OCI-LY3 (cell line): ENCODE results near the gene CX3CL1.

Source experiments
- H2AFZ ChIP-seq: fragments of 200-600, 300-600 bp; shearing (Covaris generic); 2 replicates; pipeline ENCODE4 v1.6.0; 2014; ENCODE audit warnings: antibody characterized with exemption, low read depth, low read length
- H3K27ac ChIP-seq: fragments of 200-600, 300-600 bp; sonication (generic); 2 replicates; pipeline ENCODE4 v1.5.1; 2014; ENCODE audit warnings: mild to moderate bottlenecking, low read length, moderate library complexity, mixed read lengths
- H3K27me3 ChIP-seq: fragments of 200-600, 300-600 bp; sonication (generic); 2 replicates; pipeline ENCODE4 v1.6.1; 2014; ENCODE audit warnings: low read depth, low read length, mixed read lengths
- H3K36me3 ChIP-seq: fragments of 200-600, 300-600 bp; sonication (generic); replicated peaks from 2 replicates; pipeline ENCODE3; 2014; ENCODE audit warnings: low read depth, low read length, mixed read lengths
- H3K4me1 ChIP-seq: fragments of 300-600, 200-600 bp; sonication (generic); 2 replicates; pipeline ENCODE4 v1.6.1; 2014; ENCODE audit warnings: low read length, mixed read lengths
- H3K4me2 ChIP-seq: fragments of 200-600, 300-600 bp; sonication (generic); 2 replicates; pipeline ENCODE4 v1.6.1; 2014; ENCODE audit warnings: low read length, mixed read lengths
- H3K4me3 ChIP-seq: fragments of 300-600, 200-600 bp; sonication (generic); 2 replicates; pipeline ENCODE4 v1.5.1; 2014; ENCODE audit warnings: antibody characterized with exemption, mild to moderate bottlenecking, low read length, moderate library complexity
- H3K79me2 ChIP-seq: fragments of 300-600, 200-600 bp; shearing (Covaris generic); 2 replicates; pipeline ENCODE4 v1.6.1; 2014; ENCODE audit warnings: mild to moderate bottlenecking, low read length, mixed read lengths
- H3K9ac ChIP-seq: fragments of 300-600, 200-600 bp; shearing (Covaris generic); 2 replicates; pipeline ENCODE4 v1.6.0; 2014; ENCODE audit warnings: mild to moderate bottlenecking, low read length, moderate library complexity
- H3K9me3 ChIP-seq: fragments of 200-600, 300-600 bp; shearing (Covaris generic); 2 replicates; pipeline ENCODE4 v1.6.1; 2014; ENCODE audit warnings: low read length, mixed read lengths; ENCODE audit not compliant: insufficient read depth
- H4K20me1 ChIP-seq: fragments of 200-600, 300-600 bp; sonication (generic); 2 replicates; pipeline ENCODE4 v1.6.1; 2016; ENCODE audit warnings: low read length, mixed read lengths; ENCODE audit not compliant: insufficient read depth
- CTCF ChIP-seq: fragments of 200-600, 300-600 bp; sonication (generic); IDR thresholded peaks from 2 replicates; pipeline ENCODE4 v1.5.1; 2014; ENCODE audit warnings: antibody characterized with exemption, low read length, low read depth
- EZH2phosphoT487 ChIP-seq: fragments of 200-600 bp; shearing (Covaris generic); IDR thresholded peaks from 2 replicates; pipeline ENCODE4 v1.6.1; 2018; ENCODE audit warnings: antibody characterized with exemption, mixed run types, low read depth

CX3CL1 gene

GRCh38 chr16:57434003-57434402 lies 61.7 kb downstream of the CX3CL1 start:
- TF ChIP-seq CTCF (no peak), EZH2phosphoT487 (no peak)
- Histone ChIP-seq H3K4me2 (no peak overlapping the region), H4K20me1 (no peaks in the 10 kb centered on the region), H3K4me3 (no peak overlapping the region), H3K9ac (no peak overlapping the region), H3K4me1 (no peaks in the 10 kb centered on the region), H3K27ac (no peak overlapping the region), H3K9me3 (no peaks in the 10 kb centered on the region), H3K79me2 (no peaks in the 10 kb centered on the region), H3K27me3 (no peaks in the 10 kb centered on the region), H3K36me3 (peaks cover 50% of the 10 kb centered on the region), H2AFZ (no peak overlapping the region)
